GOT3 (cell line): ENCODE results near the gene N4BP3.

Experiments
- DNase-seq: peaks from one replicate; lab custom pipeline; 2025; ENCODE audit warnings: mixed read lengths; lab: John Stamatoyannopoulos, UW

Gene N4BP3

GRCh38 chr5:178147406-178147805 lies 34.1 kb downstream of the N4BP3 start:
- no peak for DNase-seq

- DNase-seq = no peak
Observed at GRCh38 chr5:178149199-178149932, 36.0 kb downstream of the N4BP3 start.

- DNase-seq = no peak
Observed at GRCh38 chr5:178150977-178151734, 37.8 kb downstream of the N4BP3 start.

- no peak for DNase-seq
Observed at GRCh38 chr5:178152491-178153444, 39.4 kb downstream of the N4BP3 start.

- DNase-seq = peak; percentile 98
Observed at GRCh38 chr5:178153530-178154340, 40.4 kb downstream of the N4BP3 start, which contains the start of gene NHP2. Gene NHP2, minus strand, starts transcription at chr5:178153885. Its CDS starts 68 bp downstream, at chr5:178153817.

GRCh38 chr5:178155065-178155464 lies 41.7 kb downstream of the N4BP3 start:
- DNase-seq = no peak

- no peak for DNase-seq
Observed at GRCh38 chr5:178160176-178160575, 46.8 kb downstream of the N4BP3 start.

GRCh38 chr5:178162481-178162880 lies 49.1 kb downstream of the N4BP3 start:
- DNase-seq = no peak

GRCh38 chr5:178163772-178164735 lies 50.7 kb downstream of the N4BP3 start:
- peak; percentile 59 for DNase-seq

GRCh38 chr5:178165581-178165980 lies 52.2 kb downstream of the N4BP3 start:
- DNase-seq = no peak

- DNase-seq = no peak
Observed at GRCh38 chr5:178170455-178170854, 57.1 kb downstream of the N4BP3 start.

- DNase-seq = no peak
Observed at GRCh38 chr5:178174456-178174855, 61.1 kb downstream of the N4BP3 start.
